Colonic mucosa (tissue), 4 donors: Measurements from ENCODE around the gene BCL2L11. TPM values are rescaled to one million over a fixed set of nuclear protein-coding genes. Genes with fewer than 3 reads are reported as not detected.

ENCODE experiments used
- DNase-seq: peaks from one replicate; pipeline ENCODE4 v3.0.0-alpha.2; 2020
- H3K27ac ChIP-seq: fragments of 200-600 bp; one replicate; pipeline ENCODE4 v1.8.0; 2021
- H3K27me3 ChIP-seq: fragments of 200-600 bp; one replicate; pipeline ENCODE4 v1.8.0; 2021
- H3K36me3 ChIP-seq: fragments of 200-600 bp; one replicate; pipeline ENCODE4 v1.8.0; 2021
- H3K4me1 ChIP-seq: fragments of 200-600 bp; one replicate; pipeline ENCODE4 v1.8.0; 2021; ENCODE audit warnings: mild to moderate bottlenecking
- H3K4me3 ChIP-seq: fragments of 200-600 bp; one replicate; pipeline ENCODE4 v1.8.0; 2021
- H3K9ac ChIP-seq, 2 donors: one replicate each; pipeline ENCODE4 v1.7.0; 2013; ENCODE audit warnings: control low read depth in 2 of 2, low read depth in 2 of 2, low read length in 2 of 2
- H3K9me3 ChIP-seq: fragments of 200-600 bp; one replicate; pipeline ENCODE4 v1.8.0; 2021
- intact Hi-C: fragments of 100-400 bp; cut with DNase I; formaldehyde crosslinking; loops from one replicate; pipeline ENCODE4 v1.14.1; 2022
- total RNA-seq, 2 donors: library from RNA; stranded (reverse); fragmentation: NEBNext Ultra II Directional in 1 of 2; extraction: Animal tissue kit (Norgen Biotek cat#: 25700) in 1 of 2; gene quantifications; one replicate each; pipeline ENCODE4 v1.2.1, GENCODE V29; 2021
- TF ChIP-seq, protein P1 (sequence below): fragments of 200-600 bp; IDR thresholded peaks from one replicate; pipeline ENCODE4 v1.8.0; 2022; ENCODE audit warnings: antibody characterized with exemption, mild to moderate bottlenecking
- donor health status: healthy.
- donor health status: DM: no; HTN: no; CAD: no.
- donor health status: DM: no; HTN: no; CAD: no.

BCL2L11 gene
- total RNA-seq, 2 donors from 2014 or later, result 21.3 to 31.7 TPM

GRCh38 chr2:111157071-111157661 lies 36.5 kb downstream of the BCL2L11 start:
- Histone ChIP-seq H3K36me3 (no peaks in the 10 kb centered on the region), H3K27me3 (no peaks in the 10 kb centered on the region), H3K4me3 (no peak overlapping the region), H3K9me3 (no peaks in the 10 kb centered on the region), H3K27ac (no peak overlapping the region), H3K4me1 (no peaks in the 10 kb centered on the region), H3K9ac (no peak overlapping the region)
- no peak for DNase-seq
- TF ChIP-seq, protein P1, sequence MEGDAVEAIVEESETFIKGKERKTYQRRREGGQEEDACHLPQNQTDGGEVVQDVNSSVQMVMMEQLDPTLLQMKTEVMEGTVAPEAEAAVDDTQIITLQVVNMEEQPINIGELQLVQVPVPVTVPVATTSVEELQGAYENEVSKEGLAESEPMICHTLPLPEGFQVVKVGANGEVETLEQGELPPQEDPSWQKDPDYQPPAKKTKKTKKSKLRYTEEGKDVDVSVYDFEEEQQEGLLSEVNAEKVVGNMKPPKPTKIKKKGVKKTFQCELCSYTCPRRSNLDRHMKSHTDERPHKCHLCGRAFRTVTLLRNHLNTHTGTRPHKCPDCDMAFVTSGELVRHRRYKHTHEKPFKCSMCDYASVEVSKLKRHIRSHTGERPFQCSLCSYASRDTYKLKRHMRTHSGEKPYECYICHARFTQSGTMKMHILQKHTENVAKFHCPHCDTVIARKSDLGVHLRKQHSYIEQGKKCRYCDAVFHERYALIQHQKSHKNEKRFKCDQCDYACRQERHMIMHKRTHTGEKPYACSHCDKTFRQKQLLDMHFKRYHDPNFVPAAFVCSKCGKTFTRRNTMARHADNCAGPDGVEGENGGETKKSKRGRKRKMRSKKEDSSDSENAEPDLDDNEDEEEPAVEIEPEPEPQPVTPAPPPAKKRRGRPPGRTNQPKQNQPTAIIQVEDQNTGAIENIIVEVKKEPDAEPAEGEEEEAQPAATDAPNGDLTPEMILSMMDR, result no peak
- intact Hi-C loops, result no loop called here

GRCh38 chr2:111157798-111158197 lies 37.1 kb downstream of the BCL2L11 start:
- intact Hi-C loops, result no loop called here

DNA sequence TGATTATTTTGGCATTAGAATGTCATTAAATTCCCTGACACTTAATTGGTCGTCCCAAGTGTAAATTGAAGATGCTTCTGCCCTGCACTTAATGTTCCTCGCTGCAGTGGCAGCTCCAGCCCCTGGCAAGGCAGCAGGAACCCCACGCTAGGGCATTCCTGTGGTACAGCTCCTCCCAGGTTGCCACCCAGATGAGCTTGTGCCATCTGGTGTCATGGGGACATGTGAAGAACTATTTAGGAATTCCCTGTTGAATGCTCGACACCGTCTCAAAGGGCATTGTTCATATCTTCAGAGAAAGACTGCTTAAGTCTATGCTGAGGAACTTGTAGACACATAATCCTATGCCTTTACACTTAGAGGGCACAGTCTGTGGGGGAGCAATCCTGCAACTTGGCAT lies 38.9 kb downstream of the BCL2L11 start:
- H3K4me1 ChIP-seq, result no peaks in the 10 kb centered on the region

More at GRCh38 chr2:111157798-111158197, 37.1 kb downstream of the BCL2L11 start:
- Histone ChIP-seq H3K4me1 (no peaks in the 10 kb centered on the region), H3K36me3 (no peaks in the 10 kb centered on the region), H3K9ac (no peak overlapping the region), H3K27me3 (no peaks in the 10 kb centered on the region), H3K9me3 (no peaks in the 10 kb centered on the region), H3K4me3 (no peak overlapping the region), H3K27ac (no peak overlapping the region)
- DNase-seq, result no peak
- TF ChIP-seq, protein P1, result no peak

DNA sequence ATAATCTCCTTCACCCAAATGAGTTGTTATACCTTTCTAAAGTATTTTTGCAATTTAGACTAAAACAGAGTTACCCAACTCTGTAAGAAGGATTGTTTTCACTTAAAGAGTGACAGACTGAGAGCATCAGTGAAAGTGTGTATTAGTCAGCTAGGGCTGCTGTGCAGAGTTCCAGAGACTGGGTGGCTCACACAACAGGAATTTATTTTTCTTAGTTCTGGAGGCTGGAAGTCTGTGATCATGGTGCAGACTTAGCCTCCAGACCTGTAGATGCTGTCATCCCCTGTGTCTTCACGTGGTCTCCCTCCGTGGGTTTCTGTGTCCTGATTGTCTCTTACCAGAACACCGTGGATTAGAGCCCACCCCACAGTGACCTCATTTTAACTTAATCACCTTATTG lies 40.0 kb downstream of the BCL2L11 start:
- Histone ChIP-seq H3K36me3 (no peaks in the 10 kb centered on the region), H3K4me3 (no peak overlapping the region), H3K27me3 (no peaks in the 10 kb centered on the region), H3K4me1 (no peaks in the 10 kb centered on the region), H3K9ac (no peak overlapping the region), H3K9me3 (no peaks in the 10 kb centered on the region), H3K27ac (no peak overlapping the region)
- TF ChIP-seq, protein P1, result no peak
- DNase-seq, result no peak
- intact Hi-C loops, result no loop called here

More for the DNA sequence above, 38.9 kb downstream of the BCL2L11 start:
- Histone ChIP-seq H3K9me3 (no peaks in the 10 kb centered on the region), H3K4me3 (no peak overlapping the region), H3K27me3 (no peaks in the 10 kb centered on the region), H3K9ac (no peak overlapping the region), H3K36me3 (no peaks in the 10 kb centered on the region), H3K27ac (no peak overlapping the region)
- TF ChIP-seq, protein P1, result no peak
- DNase-seq, result no peak
- intact Hi-C loops, result no loop called here

DNA sequence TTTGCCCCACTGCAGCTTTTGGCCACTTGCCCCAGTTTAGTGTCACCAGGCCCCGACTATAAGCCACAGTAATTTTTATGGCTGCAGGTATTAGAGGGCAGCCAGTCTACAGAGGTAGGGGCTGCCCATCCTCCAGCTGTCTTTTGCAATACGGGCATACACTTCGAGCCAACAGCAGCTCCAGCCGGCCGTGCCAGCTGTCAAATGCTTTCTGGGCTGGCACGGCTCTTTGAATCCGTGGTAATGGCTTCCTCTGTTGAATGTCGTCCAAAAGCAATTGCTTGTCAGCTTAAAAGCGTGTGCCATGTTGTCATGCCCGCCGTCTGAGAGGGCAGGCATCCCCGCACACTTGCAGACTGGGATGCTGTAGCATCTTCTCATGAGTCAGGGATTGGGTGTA lies 41.3 kb downstream of the BCL2L11 start:
- TF ChIP-seq, protein P1, result no peak
- H3K4me1 ChIP-seq, result no peaks in the 10 kb centered on the region
- intact Hi-C loops, result no loop called here
- no peak overlapping the region for H3K9ac ChIP-seq
- H3K9me3 ChIP-seq, result no peaks in the 10 kb centered on the region
- DNase-seq, result no peak
- no peak overlapping the region for H3K4me3 ChIP-seq
- no peak overlapping the region for H3K27ac ChIP-seq
- no peaks in the 10 kb centered on the region for H3K36me3 ChIP-seq
- no peaks in the 10 kb centered on the region for H3K27me3 ChIP-seq
